Raji (cell line): Measurements from ENCODE around the gene CERS6.

ENCODE experiments used
- POLR2A ChIP-seq: IDR thresholded peaks from 2 replicates; pipeline ENCODE4 v1.6.1; 2011; ENCODE audit warnings: low read depth, low read length, control low read depth; ENCODE audit not compliant: insufficient read depth

The CERS6 gene

GRCh38 chr2:168703926-168704325 lies 247.9 kb downstream of the CERS6 start:
- no peak for TF ChIP-seq POLR2A

DNA sequence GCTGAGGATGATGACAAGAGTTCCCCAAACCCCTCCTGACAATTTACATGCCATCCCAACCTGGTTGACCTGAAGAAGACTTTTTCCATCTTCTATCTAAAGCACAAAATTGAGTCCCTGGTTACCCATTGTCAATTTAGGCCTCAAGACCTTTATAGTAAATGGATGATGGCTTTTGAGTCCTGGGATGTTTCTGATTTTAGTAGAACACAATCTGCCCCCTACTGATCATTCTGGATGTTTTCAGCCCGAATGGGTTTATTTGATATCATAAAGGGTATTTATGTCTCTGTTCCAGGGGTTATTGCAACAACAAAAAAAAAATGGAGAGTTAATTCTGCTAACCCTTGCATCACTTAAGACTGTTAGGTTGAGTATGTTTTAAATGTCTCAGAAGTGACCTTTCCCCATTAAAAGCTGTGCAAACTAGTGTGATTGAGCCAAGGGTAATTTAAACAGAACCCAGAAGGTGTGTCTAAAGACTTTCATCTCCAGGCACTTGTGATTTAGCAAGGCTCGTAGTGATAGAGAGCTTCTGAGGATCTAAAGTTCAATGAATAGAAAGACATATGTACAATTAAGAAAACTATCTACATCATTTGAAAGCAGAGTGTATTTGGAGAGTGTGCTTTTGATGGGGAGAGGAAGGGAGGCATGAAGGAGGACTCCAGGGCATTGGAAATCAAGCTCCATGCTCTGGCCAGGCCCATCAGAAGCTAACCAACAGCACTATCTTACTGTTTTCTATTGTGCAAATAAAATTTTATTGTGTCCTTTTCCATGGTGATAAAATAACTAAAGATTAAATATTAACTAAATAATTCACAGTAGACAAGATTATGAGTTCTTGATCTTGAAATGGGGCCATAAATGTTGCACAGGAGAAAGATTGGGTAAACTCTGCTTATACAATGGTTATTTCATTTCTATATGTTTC lies 249.7 kb downstream of the CERS6 start:
- no peak for TF ChIP-seq POLR2A

GRCh38 chr2:168706806-168707205 lies 250.7 kb downstream of the CERS6 start:
- TF ChIP-seq POLR2A: no peak

DNA sequence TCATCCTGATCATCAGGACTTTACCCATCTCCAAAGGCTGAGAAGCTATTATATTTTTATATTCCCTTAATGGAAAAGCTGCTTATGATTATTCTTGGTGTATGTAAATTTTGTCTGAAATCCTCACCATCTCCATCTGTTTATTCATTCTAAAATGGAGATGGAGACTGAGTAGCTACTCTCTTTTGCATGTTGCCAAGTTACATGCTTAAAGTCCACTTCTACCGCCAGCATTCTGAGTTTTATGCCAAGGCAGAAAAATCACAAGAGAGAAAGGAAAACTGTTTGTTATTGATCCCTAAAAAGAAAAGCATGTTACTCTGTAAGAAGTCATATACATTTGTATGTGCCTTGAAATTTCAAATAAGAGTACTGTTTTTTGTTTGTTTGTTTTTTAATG lies 252.0 kb downstream of the CERS6 start:
- TF ChIP-seq POLR2A: no peak

DNA sequence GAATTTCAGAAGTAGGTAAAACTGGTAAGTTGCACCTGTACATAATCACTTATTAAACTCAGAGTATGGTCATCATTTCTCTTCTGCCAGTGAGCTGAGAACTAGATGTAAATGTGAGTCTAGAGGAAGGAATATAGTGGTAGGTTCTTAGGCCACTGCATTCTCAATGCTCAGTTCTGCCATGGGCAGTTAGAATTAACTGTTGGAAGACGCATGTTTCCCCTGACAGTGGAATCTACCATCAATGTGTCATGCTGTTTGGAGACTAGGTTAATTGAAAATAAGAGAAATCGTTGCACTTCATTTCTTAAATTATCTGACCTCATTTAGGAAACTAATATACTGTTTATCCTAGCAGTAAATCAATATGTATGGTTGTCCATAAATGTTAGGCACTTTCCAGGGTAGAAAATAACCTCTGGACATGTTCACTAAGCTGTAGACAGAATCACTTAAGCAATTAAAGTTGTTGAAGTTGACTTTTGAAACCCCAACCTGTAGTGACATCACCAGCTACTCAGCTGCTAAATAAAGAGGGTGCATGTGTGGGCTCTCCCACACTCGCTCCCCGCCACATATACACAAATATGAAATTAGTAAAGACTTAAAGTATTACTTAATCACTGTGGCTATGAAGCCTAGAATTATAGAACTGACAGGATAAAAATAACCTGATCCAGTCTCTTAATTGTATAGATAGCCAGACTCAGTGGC lies 254.8 kb downstream of the CERS6 start:
- TF ChIP-seq POLR2A: no peak

DNA sequence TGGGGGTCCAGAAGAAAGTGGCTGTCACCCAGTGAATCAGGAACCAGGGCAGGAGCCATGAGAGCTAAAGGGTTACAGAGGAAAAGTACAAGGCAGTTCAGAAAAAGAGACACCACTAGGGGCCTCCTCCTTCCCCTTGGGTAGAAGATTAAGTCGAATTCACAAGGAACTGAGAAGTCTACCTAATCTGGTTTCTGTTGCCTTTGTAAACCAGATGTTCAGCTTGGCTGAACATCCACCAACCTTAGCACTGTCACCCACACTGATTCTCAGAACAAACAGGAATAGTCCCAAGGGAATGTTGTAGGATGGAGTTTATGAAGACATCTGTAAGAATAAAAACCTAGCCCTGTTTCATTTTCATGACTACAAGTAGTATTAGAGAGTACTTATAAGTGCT lies 256.0 kb downstream of the CERS6 start:
- TF ChIP-seq POLR2A: no peak

GRCh38 chr2:168713325-168713724 lies 257.3 kb downstream of the CERS6 start:
- TF ChIP-seq POLR2A: no peak

- no peak for TF ChIP-seq POLR2A
These were observed 259.8 kb downstream of the CERS6 start for GRCh38 chr2:168715849-168716248.

DNA sequence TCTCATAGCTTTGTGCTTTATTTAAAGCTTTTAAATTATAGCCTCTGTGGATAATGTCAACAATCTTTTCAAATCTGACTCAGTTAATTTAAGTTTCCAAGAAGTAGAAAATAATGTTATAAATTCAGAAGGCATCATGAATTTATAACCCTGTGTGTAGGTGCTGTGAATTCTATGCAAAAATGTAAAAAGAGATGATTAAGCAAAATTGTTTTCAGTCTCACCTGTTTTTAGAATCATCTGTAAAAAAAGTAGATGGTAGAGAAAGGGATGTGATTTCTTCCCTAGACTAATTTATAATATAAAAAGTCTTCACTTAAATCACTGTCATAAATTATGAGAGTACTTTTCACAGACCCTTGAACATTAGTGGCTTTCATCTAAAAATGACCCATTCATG lies 260.8 kb downstream of the CERS6 start:
- no peak for TF ChIP-seq POLR2A

GRCh38 chr2:168717790-168718502 lies 261.9 kb downstream of the CERS6 start:
- TF ChIP-seq POLR2A: no peak

- no peak for TF ChIP-seq POLR2A
These were observed 262.6 kb downstream of the CERS6 start for GRCh38 chr2:168718622-168719021.

- TF ChIP-seq POLR2A: no peak
These were observed 263.4 kb downstream of the CERS6 start for GRCh38 chr2:168719446-168719845.

DNA sequence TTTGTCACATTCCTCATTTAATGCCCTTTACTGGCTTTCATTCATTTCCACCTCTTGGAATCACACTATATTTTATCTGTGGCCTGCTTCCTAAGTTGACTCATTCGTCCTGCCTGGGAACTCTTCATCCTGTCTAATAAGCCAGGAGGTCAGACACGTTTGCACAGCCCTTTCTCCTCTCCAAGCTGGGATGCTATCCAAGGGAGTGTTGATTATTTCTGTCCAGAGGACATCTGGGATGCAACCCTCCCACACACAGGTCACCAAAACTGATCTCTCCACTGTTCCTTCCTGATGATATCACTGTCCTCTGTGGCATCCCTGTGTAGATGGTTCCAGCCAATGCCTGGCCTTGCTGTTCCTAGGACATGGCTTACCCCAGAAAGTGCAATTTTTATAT lies 266.5 kb downstream of the CERS6 start:
- TF ChIP-seq POLR2A: no peak

GRCh38 chr2:168723275-168723899 lies 267.3 kb downstream of the CERS6 start:
- no peak for TF ChIP-seq POLR2A

GRCh38 chr2:168726375-168726774 lies 270.3 kb downstream of the CERS6 start:
- no peak for TF ChIP-seq POLR2A
